Chondrocyte (in vitro differentiated cells): ENCODE results near the gene ALPL. TPM values are rescaled to one million over a fixed set of nuclear protein-coding genes. Genes with fewer than 3 reads are reported as not detected.

Experiments
- DNase-seq: peaks from one replicate; pipeline ENCODE4 v3.0.0; 2021; ENCODE audit warnings: mixed read lengths, low spot score
- H3K27ac Mint-ChIP-seq: one replicate; pipeline ENCODE4 v1.8.0; 2021; ENCODE audit warnings: mild to moderate bottlenecking, moderate library complexity, mixed read lengths; ENCODE audit not compliant: unreplicated experiment
- H3K27me3 Mint-ChIP-seq: 2 replicates; pipeline ENCODE4 v1.8.0; 2021; ENCODE audit warnings: low read depth, mixed read lengths
- H3K36me3 Mint-ChIP-seq: 2 replicates; pipeline ENCODE4 v1.8.0; 2021; ENCODE audit warnings: low read depth, mixed read lengths
- H3K4me1 Mint-ChIP-seq: 2 replicates; pipeline ENCODE4 v1.8.0; 2021; ENCODE audit warnings: low read depth, mild to moderate bottlenecking, mixed read lengths
- H3K4me3 Mint-ChIP-seq: one replicate; pipeline ENCODE4 v1.8.0; 2021; ENCODE audit warnings: mild to moderate bottlenecking, moderate library complexity, mixed read lengths; ENCODE audit not compliant: unreplicated experiment
- H3K9me3 Mint-ChIP-seq: 2 replicates; pipeline ENCODE4 v1.8.0; 2021; ENCODE audit warnings: low read depth, mixed read lengths
- CTCF ChIP-seq: fragments of 200-600 bp; sonication (generic); IDR thresholded peaks from 2 replicates; pipeline ENCODE4 v1.5.0; 2021; ENCODE audit warnings: antibody characterized with exemption, mild to moderate bottlenecking, moderate library complexity
- total RNA-seq: library from RNA; stranded (reverse); gene quantifications from 3 replicates; pipeline ENCODE4 v1.2.1, GENCODE V29; 2021

The ALPL gene
- total RNA-seq, 1 donor from 2014 or later = 19.2 TPM

GRCh38 chr1:21537932-21538630 lies 28.9 kb downstream of the ALPL start:
- no peak for TF ChIP-seq CTCF
- H3K4me1 Mint-ChIP-seq = peaks cover 25% of the 10 kb centered on the region
- H3K36me3 Mint-ChIP-seq = no peaks in the 10 kb centered on the region
- H3K4me3 Mint-ChIP-seq = no peak overlapping the region
- H3K27ac Mint-ChIP-seq = no peak overlapping the region
- no peaks in the 10 kb centered on the region for H3K9me3 Mint-ChIP-seq
- H3K27me3 Mint-ChIP-seq = no peaks in the 10 kb centered on the region
- DNase-seq = no peak

- peak; percentile 50 for TF ChIP-seq CTCF
- peaks cover 26% of the 10 kb centered on the region for H3K4me1 Mint-ChIP-seq
- H3K9me3 Mint-ChIP-seq = no peaks in the 10 kb centered on the region
- H3K4me3 Mint-ChIP-seq = no peak overlapping the region
- no peak overlapping the region for H3K27ac Mint-ChIP-seq
- no peak for DNase-seq
- H3K27me3 Mint-ChIP-seq = no peaks in the 10 kb centered on the region
- H3K36me3 Mint-ChIP-seq = no peaks in the 10 kb centered on the region
These were observed 30.7 kb downstream of the ALPL start for GRCh38 chr1:21539933-21540332.

DNA sequence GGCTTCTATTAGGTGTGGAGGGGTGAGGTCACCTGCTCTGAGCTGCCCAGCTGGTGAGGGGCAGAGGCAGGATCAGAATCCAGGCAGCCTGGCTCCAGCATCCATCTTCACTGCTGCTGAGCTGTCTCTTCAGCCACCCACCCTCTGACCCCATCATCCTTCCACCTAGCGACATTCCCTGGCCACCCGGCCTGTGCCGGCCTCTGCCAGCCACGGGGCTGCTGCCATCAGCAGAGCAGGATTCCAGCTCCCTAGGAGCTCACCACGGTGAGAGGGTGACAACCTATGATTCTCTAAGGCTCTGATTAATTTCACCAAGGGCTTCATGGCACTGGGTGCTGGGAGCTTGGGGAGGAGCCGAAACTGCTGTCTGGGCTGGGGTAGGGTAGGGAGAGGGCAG lies 32.1 kb downstream of the ALPL start:
- H3K36me3 Mint-ChIP-seq = no peaks in the 10 kb centered on the region
- H3K27me3 Mint-ChIP-seq = no peaks in the 10 kb centered on the region
- peaks cover 26% of the 10 kb centered on the region for H3K4me1 Mint-ChIP-seq
- no peaks in the 10 kb centered on the region for H3K9me3 Mint-ChIP-seq
- TF ChIP-seq CTCF = no peak
- no peak for DNase-seq
- H3K27ac Mint-ChIP-seq = no peak overlapping the region
- no peak overlapping the region for H3K4me3 Mint-ChIP-seq

GRCh38 chr1:21541835-21542234 lies 32.6 kb downstream of the ALPL start:
- Mint-ChIP-seq H3K27me3 (no peaks in the 10 kb centered on the region), H3K27ac (peak overlapping the region; percentile 68), H3K36me3 (no peaks in the 10 kb centered on the region), H3K4me1 (peaks cover 26% of the 10 kb centered on the region), H3K4me3 (no peak overlapping the region), H3K9me3 (no peaks in the 10 kb centered on the region)
- no peak for TF ChIP-seq CTCF
- DNase-seq = no peak

DNA sequence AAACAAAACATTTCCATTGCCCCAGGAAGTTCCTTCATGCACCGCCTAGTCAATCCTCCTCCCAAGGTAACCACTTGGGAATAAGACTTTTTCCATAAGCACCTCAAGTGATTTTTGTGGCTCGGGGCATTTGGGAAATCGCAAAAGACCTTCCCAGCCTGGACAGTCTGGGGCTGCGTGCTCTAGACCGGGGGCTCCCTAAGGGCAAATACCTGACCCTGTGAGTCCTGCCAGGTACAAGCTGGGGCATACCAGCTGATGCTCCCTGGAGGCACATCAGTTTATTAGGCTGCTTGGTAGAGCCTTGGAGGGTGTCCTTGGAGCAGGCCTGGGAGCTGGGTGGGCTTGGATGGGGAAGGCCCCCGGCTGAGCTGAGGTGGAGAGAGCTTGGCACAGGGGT lies 34.4 kb downstream of the ALPL start:
- Mint-ChIP-seq H3K9me3 (no peaks in the 10 kb centered on the region), H3K27me3 (no peaks in the 10 kb centered on the region), H3K4me1 (peaks cover 16% of the 10 kb centered on the region), H3K4me3 (no peak overlapping the region), H3K27ac (no peak overlapping the region), H3K36me3 (no peaks in the 10 kb centered on the region)
- no peak for TF ChIP-seq CTCF
- no peak for DNase-seq
